ENCODE data around the gene UROC1.

Gene UROC1

DNA sequence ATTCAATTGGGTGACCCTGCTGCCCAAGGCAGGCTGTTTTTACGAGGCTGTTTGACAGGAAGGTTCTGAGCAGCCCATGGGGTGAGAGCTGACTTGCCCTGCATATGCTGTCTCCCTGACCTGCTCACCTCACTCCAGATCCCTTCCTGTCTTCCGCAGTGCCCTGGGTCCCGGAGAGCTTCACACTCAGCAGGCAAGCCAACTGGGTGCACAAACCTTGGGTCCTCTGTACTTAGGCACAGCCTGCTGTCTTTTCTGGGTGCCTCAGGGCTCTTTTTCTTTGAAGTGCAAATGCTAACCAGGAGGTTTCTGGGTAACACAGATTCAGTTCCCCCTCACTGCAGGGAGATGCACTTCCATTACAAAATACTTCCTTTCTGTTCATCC, 74.7 kb downstream of the UROC1 start:
- no peak overlapping the region for H3K4me3 ChIP-seq (ENCODE audit: low read length, poor library complexity, severe bottlenecking)
- no peak overlapping the region for H2AFZ ChIP-seq (ENCODE audit: low read length)
- 0 out of 2 replicates have a peak, but pooled peaks cover 3% of the 10 kb centered on the region for H3K79me2 ChIP-seq (ENCODE audit: insufficient read depth, low read length)
- no peaks in the 10 kb centered on the region for H3K9me3 ChIP-seq (ENCODE audit: insufficient read depth, low read depth, low read length)
- H3K4me1 ChIP-seq (ENCODE audit: insufficient read depth, low read length, poor library complexity, severe bottlenecking): no peaks in the 10 kb centered on the region
- H3F3A ChIP-seq (ENCODE audit: low read depth): no peaks in the 10 kb centered on the region
- H3K36me3 ChIP-seq (ENCODE audit: insufficient read depth, low read length): peaks cover 51% of the 10 kb centered on the region; the same call in 1 of the 2 replicates
- H3K27me3 ChIP-seq (ENCODE audit: insufficient read depth, low read length, poor library complexity, severe bottlenecking): no peaks in the 10 kb centered on the region
- no peak overlapping the region for H3K4me2 ChIP-seq (ENCODE audit: low read depth, low read length, poor library complexity, severe bottlenecking)
- no peaks in the 10 kb centered on the region for H3K9me2 ChIP-seq (replicated peaks; ENCODE audit: low read depth, low read length)
- H3K9ac ChIP-seq (ENCODE audit: low read depth, low read length, poor library complexity, severe bottlenecking): no peak overlapping the region
- H4K20me1 ChIP-seq (ENCODE audit: insufficient read depth, low read length, poor library complexity, severe bottlenecking): no peaks in the 10 kb centered on the region
- TF ChIP-seq, protein P1, sequence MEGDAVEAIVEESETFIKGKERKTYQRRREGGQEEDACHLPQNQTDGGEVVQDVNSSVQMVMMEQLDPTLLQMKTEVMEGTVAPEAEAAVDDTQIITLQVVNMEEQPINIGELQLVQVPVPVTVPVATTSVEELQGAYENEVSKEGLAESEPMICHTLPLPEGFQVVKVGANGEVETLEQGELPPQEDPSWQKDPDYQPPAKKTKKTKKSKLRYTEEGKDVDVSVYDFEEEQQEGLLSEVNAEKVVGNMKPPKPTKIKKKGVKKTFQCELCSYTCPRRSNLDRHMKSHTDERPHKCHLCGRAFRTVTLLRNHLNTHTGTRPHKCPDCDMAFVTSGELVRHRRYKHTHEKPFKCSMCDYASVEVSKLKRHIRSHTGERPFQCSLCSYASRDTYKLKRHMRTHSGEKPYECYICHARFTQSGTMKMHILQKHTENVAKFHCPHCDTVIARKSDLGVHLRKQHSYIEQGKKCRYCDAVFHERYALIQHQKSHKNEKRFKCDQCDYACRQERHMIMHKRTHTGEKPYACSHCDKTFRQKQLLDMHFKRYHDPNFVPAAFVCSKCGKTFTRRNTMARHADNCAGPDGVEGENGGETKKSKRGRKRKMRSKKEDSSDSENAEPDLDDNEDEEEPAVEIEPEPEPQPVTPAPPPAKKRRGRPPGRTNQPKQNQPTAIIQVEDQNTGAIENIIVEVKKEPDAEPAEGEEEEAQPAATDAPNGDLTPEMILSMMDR (conservative IDR thresholded peaks at IDR 0.05; ENCODE audit: low read length): no peak

DNA sequence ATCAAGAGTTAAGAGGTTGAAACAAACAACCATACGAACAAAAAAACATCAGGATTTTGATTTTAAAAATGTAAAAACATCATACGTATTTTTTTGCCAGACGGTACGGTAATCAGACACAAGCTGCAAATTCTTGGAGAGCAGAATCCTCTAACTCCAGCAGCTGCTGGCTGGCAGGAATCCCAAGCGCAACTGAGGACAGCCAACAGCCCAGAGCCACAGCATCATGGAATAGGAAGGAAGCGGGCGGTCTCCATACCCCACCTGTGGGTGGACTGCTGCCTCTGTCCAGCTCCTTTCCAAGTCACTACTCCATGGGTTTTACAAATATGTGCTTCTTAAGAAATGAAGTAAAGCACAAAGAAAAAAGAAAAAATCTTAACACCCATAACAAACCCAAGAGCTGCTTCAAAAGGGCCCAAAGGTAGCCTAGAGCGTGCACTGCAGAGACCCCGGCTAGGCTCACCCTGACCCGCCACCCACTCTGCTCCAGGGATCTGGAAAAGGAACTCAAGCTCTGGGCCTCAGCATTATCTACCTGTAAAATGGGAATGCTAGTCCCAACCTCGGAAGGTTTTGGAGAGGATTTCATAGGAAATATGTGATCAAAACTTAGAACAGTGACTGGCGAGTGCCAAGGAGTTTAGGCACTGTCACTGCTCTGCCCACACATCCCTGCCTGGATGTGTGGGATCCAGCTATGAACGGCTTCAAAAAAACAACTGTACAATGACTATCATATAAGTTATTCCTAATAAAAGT, 75.3 kb downstream of the UROC1 start:
- Histone ChIP-seq H3K9me2 (replicated peaks; ENCODE audit: low read depth, low read length) (no peaks in the 10 kb centered on the region), H3K4me2 (ENCODE audit: low read depth, low read length, poor library complexity, severe bottlenecking) (no peak overlapping the region), H3F3A (ENCODE audit: low read depth) (no peaks in the 10 kb centered on the region), H3K4me3 (ENCODE audit: low read length, poor library complexity, severe bottlenecking) (no peak overlapping the region), H3K9me3 (ENCODE audit: insufficient read depth, low read depth, low read length) (no peaks in the 10 kb centered on the region), H3K4me1 (ENCODE audit: insufficient read depth, low read length, poor library complexity, severe bottlenecking) (no peaks in the 10 kb centered on the region), H3K9ac (ENCODE audit: low read depth, low read length, poor library complexity, severe bottlenecking) (no peak overlapping the region), H3K27me3 (ENCODE audit: insufficient read depth, low read length, poor library complexity, severe bottlenecking) (no peaks in the 10 kb centered on the region), H2AFZ (ENCODE audit: low read length) (no peak overlapping the region), H3K79me2 (ENCODE audit: insufficient read depth, low read length) (0 out of 2 replicates have a peak, but pooled peaks cover 3% of the 10 kb centered on the region), H4K20me1 (ENCODE audit: insufficient read depth, low read length, poor library complexity, severe bottlenecking) (no peaks in the 10 kb centered on the region), H3K36me3 (ENCODE audit: insufficient read depth, low read length) (peaks cover 53% of the 10 kb centered on the region; the same call in 1 of the 2 replicates)
- no peak for TF ChIP-seq EZH2phosphoT487 (IDR thresholded peaks at IDR 0.05; ENCODE audit: borderline replicate concordance)
- TF ChIP-seq, protein P1 (conservative IDR thresholded peaks at IDR 0.05; ENCODE audit: low read length): no peak

DNA sequence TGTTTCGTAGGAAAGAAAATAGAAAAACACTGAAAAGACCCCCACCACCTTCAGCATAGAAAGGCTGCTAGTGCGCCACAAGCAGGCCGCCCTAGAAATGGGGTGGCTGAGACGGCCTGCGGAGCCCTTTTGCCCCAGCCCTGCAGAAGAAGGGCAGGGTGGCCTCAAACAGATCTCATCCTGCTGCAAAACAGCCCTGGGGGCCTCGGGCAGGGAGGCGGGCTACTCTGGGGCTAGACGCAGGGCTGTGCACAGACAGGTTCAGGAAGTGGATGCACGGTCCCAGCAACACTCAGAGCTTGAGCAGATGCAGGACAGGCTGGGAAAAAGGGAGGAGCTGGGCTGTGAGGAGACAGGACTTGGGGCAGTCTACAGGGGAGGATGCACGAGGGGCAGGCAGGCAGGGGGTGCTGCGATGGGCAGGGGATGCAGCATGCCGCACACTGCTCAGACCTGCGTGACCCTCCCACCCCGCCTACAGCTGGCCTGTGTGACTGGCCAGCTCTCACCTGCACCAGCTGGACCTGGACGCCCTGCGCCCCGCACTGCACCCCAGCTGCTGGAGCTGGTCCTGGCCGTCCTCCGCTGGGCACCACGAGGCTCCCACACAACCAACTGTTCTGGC, 76.2 kb downstream of the UROC1 start:
- H3K36me3 ChIP-seq (ENCODE audit: insufficient read depth, low read length): peaks cover 62% of the 10 kb centered on the region; the same call in 1 of the 2 replicates
- H3K9me3 ChIP-seq (ENCODE audit: insufficient read depth, low read depth, low read length): no peaks in the 10 kb centered on the region
- H3K79me2 ChIP-seq (ENCODE audit: insufficient read depth, low read length): 0 out of 2 replicates have a peak, but pooled peaks cover 3% of the 10 kb centered on the region
- H2AFZ ChIP-seq (ENCODE audit: low read length): no peak overlapping the region
- no peak overlapping the region for H3K4me3 ChIP-seq (ENCODE audit: low read length, poor library complexity, severe bottlenecking)
- no peaks in the 10 kb centered on the region for H3K27me3 ChIP-seq (ENCODE audit: insufficient read depth, low read length, poor library complexity, severe bottlenecking)
- no peak overlapping the region for H3K9ac ChIP-seq (ENCODE audit: low read depth, low read length, poor library complexity, severe bottlenecking)
- no peaks in the 10 kb centered on the region for H4K20me1 ChIP-seq (ENCODE audit: insufficient read depth, low read length, poor library complexity, severe bottlenecking)
- no peaks in the 10 kb centered on the region for H3F3A ChIP-seq (ENCODE audit: low read depth)
- no peak for TF ChIP-seq EZH2phosphoT487 (IDR thresholded peaks at IDR 0.05; ENCODE audit: borderline replicate concordance)
- H3K4me2 ChIP-seq (ENCODE audit: low read depth, low read length, poor library complexity, severe bottlenecking): no peak overlapping the region
- no peaks in the 10 kb centered on the region for H3K4me1 ChIP-seq (ENCODE audit: insufficient read depth, low read length, poor library complexity, severe bottlenecking)
- H3K9me2 ChIP-seq (replicated peaks; ENCODE audit: low read depth, low read length): no peaks in the 10 kb centered on the region

Measured in Loucy (cell line).